Brain microvascular endothelial cell (primary cell): Measurements from ENCODE around the gene PGPEP1.
A peak's percentile ranks its signal among the peaks of the same experiment; 100 is the strongest.

Experiments used
- DNase-seq: peaks from one replicate; pipeline ENCODE4 v3.0.0-alpha.2; 2020
- H3K27ac ChIP-seq: fragments of 250-450 bp; sonication (Bioruptor Pico); 2 replicates; pipeline ENCODE4 v1.5.1; 2020; ENCODE audit warnings: mild to moderate bottlenecking, moderate library complexity
- H3K27me3 ChIP-seq: fragments of 250-450 bp; sonication (Bioruptor Pico); replicated peaks from 2 replicates; pipeline ENCODE4 v1.5.1; 2020; ENCODE audit warnings: mild to moderate bottlenecking
- H3K36me3 ChIP-seq: fragments of 250-450 bp; sonication (Bioruptor Pico); replicated peaks from 2 replicates; pipeline ENCODE4 v1.5.1; 2020; ENCODE audit warnings: mild to moderate bottlenecking
- H3K4me3 ChIP-seq: 2 replicates; pipeline ENCODE4 v1.5.1; 2011; ENCODE audit warnings: low read depth, mild to moderate bottlenecking, control low read depth, low read length, moderate library complexity
- CTCF ChIP-seq: IDR thresholded peaks from 2 replicates; pipeline ENCODE4 v1.5.1; 2011; ENCODE audit warnings: low read depth, mild to moderate bottlenecking, moderate library complexity, low read length, control low read depth, inconsistent platforms; ENCODE audit errors: missing control alignments
- in situ Hi-C: cut with HindIII; loops from 2 replicates; pipeline ENCODE4 v1.10.0; 2017; ENCODE audit warnings: low sequenced_read_pairs, low pct_ligation_motif_present

PGPEP1 gene

GRCh38 chr19:18293642-18294466 is 46.5 kb upstream of the PGPEP1 start:
- DNase-seq: no peak
- H3K27me3 ChIP-seq: no peaks in the 10 kb centered on the region
- peak overlapping the region; percentile 65 for H3K4me3 ChIP-seq
- peak overlapping the region; percentile 96 for H3K27ac ChIP-seq
- H3K36me3 ChIP-seq: no peaks in the 10 kb centered on the region
- no peak for TF ChIP-seq CTCF
- in situ Hi-C loops: no loop called here

- no peak overlapping the region for H3K27ac ChIP-seq
- no peak for TF ChIP-seq CTCF
- no peaks in the 10 kb centered on the region for H3K27me3 ChIP-seq
- in situ Hi-C loops: no loop called here
- H3K36me3 ChIP-seq: no peaks in the 10 kb centered on the region
- no peak for DNase-seq
- H3K4me3 ChIP-seq: no peak overlapping the region
Measured at GRCh38 chr19:18294467-18294864, 45.9 kb upstream of the PGPEP1 start.

GRCh38 chr19:18295034-18295451 is 45.4 kb upstream of the PGPEP1 start:
- no peaks in the 10 kb centered on the region for H3K36me3 ChIP-seq
- H3K27me3 ChIP-seq: no peaks in the 10 kb centered on the region
- in situ Hi-C loops: no loop called here
- no peak for TF ChIP-seq CTCF
- no peak overlapping the region for H3K27ac ChIP-seq
- DNase-seq: no peak
- H3K4me3 ChIP-seq: no peak overlapping the region

GRCh38 chr19:18297308-18297707 is 43.1 kb upstream of the PGPEP1 start:
- Histone ChIP-seq H3K27ac (no peak overlapping the region), H3K4me3 (no peak overlapping the region), H3K36me3 (no peaks in the 10 kb centered on the region), H3K27me3 (no peaks in the 10 kb centered on the region)
- in situ Hi-C loops: no loop called here
- no peak for DNase-seq
- TF ChIP-seq CTCF: no peak

GRCh38 chr19:18298601-18299000 is 41.8 kb upstream of the PGPEP1 start:
- TF ChIP-seq CTCF: no peak
- DNase-seq: no peak
- Histone ChIP-seq H3K27ac (no peak overlapping the region), H3K4me3 (no peak overlapping the region), H3K36me3 (no peaks in the 10 kb centered on the region), H3K27me3 (no peaks in the 10 kb centered on the region)
- in situ Hi-C loops: no loop called here

GRCh38 chr19:18299654-18300053 is 40.7 kb upstream of the PGPEP1 start:
- H3K27me3 ChIP-seq: no peaks in the 10 kb centered on the region
- H3K4me3 ChIP-seq: no peak overlapping the region
- no peak for DNase-seq
- in situ Hi-C loops: no loop called here
- H3K36me3 ChIP-seq: no peaks in the 10 kb centered on the region
- H3K27ac ChIP-seq: no peak overlapping the region
- no peak for TF ChIP-seq CTCF
